ENCODE results near the gene IPO4.

IPO4 gene

GRCh38 chr14:24194186-24194872, 5.7 kb upstream of the IPO4 start:
- DNase-seq (ENCODE audit: low spot score), result no peak

- DNase-seq (ENCODE audit: low spot score), result no peak
Observed at GRCh38 chr14:24192933-24193332, 4.3 kb upstream of the IPO4 start.

- no peak for DNase-seq (ENCODE audit: low spot score)
Observed at GRCh38 chr14:24190416-24190815, 1.8 kb upstream of the IPO4 start.

GRCh38 chr14:24189460-24189859, 844 bp upstream of the IPO4 start:
- DNase-seq (ENCODE audit: low spot score), result no peak

GRCh38 chr14:24189059-24189375, 401 bp upstream of the IPO4 start:
- no peak for DNase-seq (ENCODE audit: low spot score)

- DNase-seq (ENCODE audit: low spot score), result no peak
Observed at GRCh38 chr14:24187539-24187915, 1.1 kb downstream of the IPO4 start.

GRCh38 chr14:24186831-24187538, 1.6 kb downstream of the IPO4 start:
- no peak for DNase-seq (ENCODE audit: low spot score)

- DNase-seq (ENCODE audit: low spot score), result no peak
Observed at GRCh38 chr14:24185741-24186140, 2.9 kb downstream of the IPO4 start.

- no peak for DNase-seq (ENCODE audit: low spot score)
Observed at GRCh38 chr14:24185026-24185425, 3.6 kb downstream of the IPO4 start.

- no peak for DNase-seq (ENCODE audit: low spot score)
Observed at GRCh38 chr14:24184104-24184970, 4.3 kb downstream of the IPO4 start.

GRCh38 chr14:24183014-24183481, 5.6 kb downstream of the IPO4 start:
- DNase-seq (ENCODE audit: low spot score), result no peak

- no peak for DNase-seq (ENCODE audit: low spot score)
Observed at GRCh38 chr14:24182110-24182882, 6.3 kb downstream of the IPO4 start.

GRCh38 chr14:24181371-24182077, 7.1 kb downstream of the IPO4 start:
- no peak for DNase-seq (ENCODE audit: low spot score)

- no peak for DNase-seq (ENCODE audit: low spot score)
Observed at GRCh38 chr14:24179961-24180796, 8.4 kb downstream of the IPO4 start.

GRCh38 chr14:24179294-24179960, 9.2 kb downstream of the IPO4 start:
- no peak for DNase-seq (ENCODE audit: low spot score)

- DNase-seq (ENCODE audit: low spot score), result no peak
Observed at GRCh38 chr14:24178399-24179178, 10.0 kb downstream of the IPO4 start.

- DNase-seq (ENCODE audit: low spot score), result no peak
Observed at GRCh38 chr14:24177891-24178290, 10.7 kb downstream of the IPO4 start.

- no peak for DNase-seq (ENCODE audit: low spot score)
Observed at GRCh38 chr14:24177041-24177825, 11.4 kb downstream of the IPO4 start.

Measured in SK-N-DZ (cell line).